HEK293 (cell line): ENCODE results near the gene KBTBD4.

ENCODE experiments used
- CTCF ChIA-PET: fragments of 350-600 bp; formaldehyde crosslinking; extraction: SDS; loops from one replicate; lab custom pipeline; 2021; ENCODE audit warnings: antibody characterized with exemption; lab: Yijun Ruan, JAX
- POLR2A ChIA-PET: fragments of 300-600 bp; formaldehyde crosslinking; extraction: SDS; loops from one replicate; lab custom pipeline; 2020; ENCODE audit warnings: antibody characterized with exemption, inconsistent platforms; lab: Yijun Ruan, JAX
- H3K27ac ChIP-seq: fragments of 200-500 bp; sonication (Bioruptor generic); 2 replicates; pipeline ENCODE4 v1.5.1; 2014; ENCODE audit warnings: low read depth, low read length, control low read depth, inconsistent platforms; ENCODE audit errors: extremely low read depth
- H3K36me3 ChIP-seq, 2 experiments: fragments of 200-500 bp in 1 of 2; sonication (Bioruptor generic) in 1 of 2; 1 replicate in 1 of 2; 2 replicates in 1 of 2; pipeline ENCODE4 v1.5.1; 2014 to 2017; ENCODE audit warnings: inconsistent platforms in 2 of 2, low read length in 2 of 2; ENCODE audit not compliant: control insufficient read depth in 2 of 2, insufficient read depth in 1 of 2
- H3K4me1 ChIP-seq: fragments of 200-500 bp; sonication (Bioruptor generic); 2 replicates; pipeline ENCODE4 v1.5.1; 2014; ENCODE audit warnings: mild to moderate bottlenecking, low read length, inconsistent platforms; ENCODE audit not compliant: control insufficient read depth, insufficient read depth
- H3K4me3 ChIP-seq: 2 replicates; pipeline ENCODE4 v1.5.1; 2011; ENCODE audit warnings: low read depth, mild to moderate bottlenecking, control low read depth, low read length, moderate library complexity
- H3K9me3 ChIP-seq: fragments of 200-500 bp; sonication (Bioruptor generic); 2 replicates; pipeline ENCODE4 v1.5.1; 2014; ENCODE audit warnings: low read depth, low read length, inconsistent platforms; ENCODE audit not compliant: control insufficient read depth, insufficient read depth
- BCL11B ChIP-seq: fragments of 450-650 bp; formaldehyde crosslinking; IDR thresholded peaks from 2 replicates; pipeline ENCODE4 v1.5.1; 2016; ENCODE audit warnings: low read depth, missing biosample characterization, missing genetic modification characterization
- EGR2 ChIP-seq: fragments of 450-650 bp; formaldehyde crosslinking; IDR thresholded peaks from 2 replicates; pipeline ENCODE4 v1.5.1; 2016; ENCODE audit warnings: low read depth, missing biosample characterization, missing genetic modification characterization
- KLF1 ChIP-seq: fragments of 450-650 bp; formaldehyde crosslinking; IDR thresholded peaks from 2 replicates; pipeline ENCODE4 v1.5.1; 2016; ENCODE audit warnings: missing biosample characterization, missing genetic modification characterization
- MZF1 ChIP-seq: fragments of 450-650 bp; formaldehyde crosslinking; IDR thresholded peaks from 2 replicates; pipeline ENCODE4 v1.5.1; 2017; ENCODE audit warnings: missing biosample characterization, missing genetic modification characterization, borderline replicate concordance
- PRDM2 ChIP-seq: fragments of 450-650 bp; formaldehyde crosslinking; IDR thresholded peaks from 2 replicates; pipeline ENCODE4 v1.5.1; 2016; ENCODE audit warnings: missing biosample characterization, missing genetic modification characterization, borderline replicate concordance
- PRDM4 ChIP-seq: fragments of 450-650 bp; formaldehyde crosslinking; IDR thresholded peaks from 2 replicates; pipeline ENCODE4 v1.5.1; 2017; ENCODE audit warnings: missing biosample characterization, missing genetic modification characterization
- SALL2 ChIP-seq: fragments of 450-650 bp; formaldehyde crosslinking; IDR thresholded peaks from 2 replicates; pipeline ENCODE4 v1.5.0; 2017; ENCODE audit warnings: missing biosample characterization, mild to moderate bottlenecking, missing genetic modification characterization, borderline replicate concordance
- ZEB2 ChIP-seq: fragments of 450-650 bp; formaldehyde crosslinking; IDR thresholded peaks from 2 replicates; pipeline ENCODE4 v1.5.1; 2016; ENCODE audit warnings: missing biosample characterization, missing genetic modification characterization
- ZNF18 ChIP-seq: fragments of 450-650 bp; formaldehyde crosslinking; IDR thresholded peaks from 2 replicates; pipeline ENCODE4 v1.5.1; 2016; ENCODE audit warnings: missing biosample characterization, missing genetic modification characterization
- ZNF239 ChIP-seq: fragments of 450-650 bp; formaldehyde crosslinking; IDR thresholded peaks from 2 replicates; pipeline ENCODE4 v1.5.1; 2016; ENCODE audit warnings: missing biosample characterization, missing genetic modification characterization
- ZNF266 ChIP-seq: fragments of 450-650 bp; formaldehyde crosslinking; IDR thresholded peaks from 2 replicates; pipeline ENCODE4 v1.5.1; 2016; ENCODE audit warnings: missing biosample characterization, missing genetic modification characterization, low read depth
- ZNF280D ChIP-seq: fragments of 450-650 bp; formaldehyde crosslinking; IDR thresholded peaks from 2 replicates; pipeline ENCODE4 v1.5.1; 2016; ENCODE audit warnings: missing biosample characterization, missing genetic modification characterization
- ZNF292 ChIP-seq: fragments of 450-650 bp; formaldehyde crosslinking; IDR thresholded peaks from 2 replicates; pipeline ENCODE4 v1.5.1; 2016; ENCODE audit warnings: low read depth, missing biosample characterization, missing genetic modification characterization, borderline replicate concordance
- ZNF335 ChIP-seq: fragments of 450-650 bp; formaldehyde crosslinking; conservative IDR thresholded peaks from 2 replicates; pipeline ENCODE4 v1.5.1; 2016; ENCODE audit warnings: missing biosample characterization, missing genetic modification characterization
- ZNF350 ChIP-seq: fragments of 450-650 bp; formaldehyde crosslinking; IDR thresholded peaks from 2 replicates; pipeline ENCODE4 v1.5.0; 2017; ENCODE audit warnings: missing biosample characterization, mild to moderate bottlenecking, missing genetic modification characterization
- ZNF37A ChIP-seq: fragments of 450-650 bp; IDR thresholded peaks from 2 replicates; pipeline ENCODE4 v1.5.1; 2018; ENCODE audit warnings: missing biosample characterization, missing genetic modification characterization
- ZNF423 ChIP-seq: fragments of 450-650 bp; formaldehyde crosslinking; IDR thresholded peaks from 2 replicates; pipeline ENCODE4 v1.5.1; 2016; ENCODE audit warnings: missing biosample characterization, missing genetic modification characterization
- ZNF544 ChIP-seq: fragments of 450-650 bp; formaldehyde crosslinking; IDR thresholded peaks from 2 replicates; pipeline ENCODE4 v1.5.0; 2017; ENCODE audit warnings: missing biosample characterization, missing genetic modification characterization
- ZNF558 ChIP-seq: fragments of 450-650 bp; formaldehyde crosslinking; IDR thresholded peaks from 2 replicates; pipeline ENCODE4 v1.5.1; 2016; ENCODE audit warnings: missing biosample characterization, missing genetic modification characterization
- ZNF580 ChIP-seq: fragments of 450-650 bp; formaldehyde crosslinking; IDR thresholded peaks from 2 replicates; pipeline ENCODE4 v1.5.1; 2016; ENCODE audit warnings: missing biosample characterization, missing genetic modification characterization
- ZNF670 ChIP-seq: fragments of 450-650 bp; formaldehyde crosslinking; IDR thresholded peaks from 2 replicates; pipeline ENCODE4 v1.5.1; 2016; ENCODE audit warnings: missing biosample characterization, missing genetic modification characterization, low read depth
- ZNF768 ChIP-seq: fragments of 450-650 bp; formaldehyde crosslinking; IDR thresholded peaks from 2 replicates; pipeline ENCODE4 v1.5.1; 2018; ENCODE audit warnings: missing biosample characterization, mild to moderate bottlenecking, missing genetic modification characterization
- ZNF837 ChIP-seq: fragments of 450-650 bp; formaldehyde crosslinking; IDR thresholded peaks from 2 replicates; pipeline ENCODE4 v1.5.1; 2016; ENCODE audit warnings: missing biosample characterization, missing genetic modification characterization

The KBTBD4 gene

GRCh38 chr11:47564933-47565339, 13.8 kb downstream of the KBTBD4 start:
- Histone ChIP-seq H3K4me3 (peak overlapping the region; percentile 80), H3K36me3 (peaks cover 7 to 17% of the 10 kb centered on the region in 2 experiments; a peak in 2 of 3 replicates), H3K4me1 (no peaks in the 10 kb centered on the region), H3K9me3 (no peaks in the 10 kb centered on the region), H3K27ac (peak overlapping the region; percentile 93)
- POLR2A ChIA-PET, result interaction anchor here (0.6 to 5.0 kb wide), 4 partner anchors 12 to 283 kb away, joined by 3 to 31 read pairs (median 9); partner anchors contain the start of genes CELF1, KBTBD4, NDUFS3 and NUP160
- CTCF ChIA-PET, result interaction anchor here (0.7 to 4.1 kb wide), 5 partner anchors 12 to 350 kb away, joined by 3 to 16 read pairs (median 4); partner anchors contain the start of genes CELF1 and DDB2
- TF ChIP-seq ZNF544 (tag by site-specific recombination) (no peak), ZEB2 (peak; percentile 37; the same call in 1 of the 2 replicates), PRDM4 (tag by site-specific recombination) (no peak), SALL2 (tag by site-specific recombination) (no peak), ZNF37A (tag by site-specific recombination) (no peak), ZNF292 (tag by site-specific recombination) (no peak), KLF1 (tag by site-specific recombination) (no peak), ZNF266 (tag by site-specific recombination) (no peak), ZNF280D (tag by site-specific recombination) (no peak), ZNF423 (tag by site-specific recombination) (no peak), PRDM2 (no peak), EGR2 (tag by site-specific recombination) (no peak), ZNF18 (tag by site-specific recombination) (no peak), ZNF670 (tag by site-specific recombination) (no peak), ZNF558 (tag by site-specific recombination) (no peak), ZNF239 (tag by site-specific recombination) (no peak), ZNF580 (tag by site-specific recombination) (no peak), BCL11B (peak; percentile 42; the same call in 1 of the 2 replicates), ZNF837 (tag by site-specific recombination) (no peak), MZF1 (no peak), ZNF768 (tag by site-specific recombination) (no peak), ZNF350 (tag by site-specific recombination) (no peak), ZNF335 (tag by site-specific recombination) (peak; percentile 82)
